Fibroblast of skin of right biceps (primary cell): ENCODE data around the gene PTGES3L.
A peak's percentile ranks its signal among the peaks of the same experiment; 100 is the strongest.
"Not testable (repeated sequence)": the region's sequence is repeated elsewhere in the genome, so short reads cannot be mapped to it uniquely, and the experiment has no call there.

Source experiments
- DNase-seq: peaks from one replicate; pipeline ENCODE4 v3.0.0-alpha.2; 2013

Gene PTGES3L

GRCh38 chr17:43014020-43014648, 34.3 kb upstream of the PTGES3L start:
- no peak for DNase-seq

DNA sequence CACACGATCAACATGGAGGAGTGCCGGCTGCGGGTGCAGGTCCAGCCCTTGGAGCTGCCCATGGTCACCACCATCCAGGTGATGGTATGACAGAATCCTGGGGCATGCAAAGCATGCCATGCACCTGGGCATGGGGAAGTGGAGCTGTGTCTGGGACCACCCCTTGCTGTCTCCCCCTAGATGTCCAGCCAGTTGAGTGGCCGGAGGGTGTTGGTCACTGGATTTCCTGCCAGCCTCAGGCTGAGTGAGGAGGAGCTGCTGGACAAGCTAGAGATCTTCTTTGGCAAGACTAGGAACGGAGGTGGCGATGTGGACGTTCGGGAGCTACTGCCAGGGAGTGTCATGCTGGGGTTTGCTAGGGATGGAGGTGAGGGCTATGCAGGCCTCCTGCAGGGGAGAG, 33.4 kb upstream of the PTGES3L start:
- DNase-seq = no peak

DNA sequence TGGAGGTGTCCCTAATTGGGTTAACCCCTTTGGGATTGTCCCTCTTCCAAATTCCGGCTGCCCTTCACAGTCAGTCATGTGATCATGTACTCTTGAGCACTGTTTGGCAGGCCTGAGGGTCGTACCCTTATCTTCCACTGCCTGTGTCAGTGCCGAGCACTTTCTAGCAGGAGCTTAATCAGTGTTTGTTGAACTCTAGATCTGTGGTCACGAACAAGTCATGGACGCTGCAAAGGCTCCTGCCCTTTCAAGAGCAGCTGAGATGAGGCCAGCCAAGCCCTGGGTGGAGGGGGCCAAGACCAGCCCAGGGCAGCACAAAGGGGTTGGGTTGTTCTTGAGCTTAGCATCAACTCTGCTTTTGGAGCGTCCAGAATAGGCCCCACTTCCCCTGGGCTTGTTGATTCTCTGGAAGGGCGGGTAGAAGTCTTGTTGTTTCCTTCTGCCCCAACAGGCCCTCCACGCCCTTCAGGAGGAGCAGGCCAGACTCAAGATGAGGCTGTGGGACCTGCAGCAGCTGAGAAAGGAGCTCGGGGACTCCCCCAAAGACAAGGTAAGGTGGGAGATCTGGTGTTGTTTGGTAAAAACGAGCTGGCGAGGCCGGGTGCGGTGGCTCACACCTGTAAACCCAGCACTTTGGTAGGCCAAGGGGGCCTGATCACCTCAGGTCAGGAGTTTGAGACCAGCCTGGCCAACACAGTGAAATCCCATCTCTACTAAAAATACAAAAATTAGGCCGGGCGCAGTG, 32.0 kb upstream of the PTGES3L start:
- no peak for DNase-seq

DNA sequence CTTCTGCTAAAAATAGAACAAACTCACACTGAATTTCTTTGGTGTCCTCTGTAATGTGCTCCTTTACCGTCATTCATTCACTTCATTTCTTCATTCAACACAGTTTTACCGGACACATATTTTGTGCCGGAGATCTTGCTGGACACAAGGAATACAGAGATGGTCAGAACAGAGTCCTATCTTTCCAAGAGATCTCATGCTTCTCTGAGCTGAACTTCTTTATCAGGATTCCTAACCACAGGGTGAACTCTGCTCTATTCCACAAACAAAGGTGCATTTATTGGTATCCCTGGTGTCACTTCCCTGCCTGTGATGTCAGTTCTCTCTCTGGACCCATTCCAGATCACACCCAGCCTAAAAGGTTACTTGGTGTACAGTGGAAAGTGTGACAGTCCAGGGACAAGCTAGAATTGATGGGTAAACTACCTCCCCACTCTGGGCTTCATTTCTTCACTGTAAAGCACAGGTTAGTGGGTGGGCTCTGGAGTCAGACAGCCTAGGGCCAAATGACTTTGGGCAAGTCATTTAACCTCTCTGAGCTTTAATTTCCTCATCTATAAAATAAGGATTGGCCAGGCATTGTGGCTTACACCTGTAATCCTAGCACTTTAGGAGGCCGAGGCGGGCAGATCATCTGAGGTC, 30.9 kb upstream of the PTGES3L start:
- DNase-seq = no peak

DNA sequence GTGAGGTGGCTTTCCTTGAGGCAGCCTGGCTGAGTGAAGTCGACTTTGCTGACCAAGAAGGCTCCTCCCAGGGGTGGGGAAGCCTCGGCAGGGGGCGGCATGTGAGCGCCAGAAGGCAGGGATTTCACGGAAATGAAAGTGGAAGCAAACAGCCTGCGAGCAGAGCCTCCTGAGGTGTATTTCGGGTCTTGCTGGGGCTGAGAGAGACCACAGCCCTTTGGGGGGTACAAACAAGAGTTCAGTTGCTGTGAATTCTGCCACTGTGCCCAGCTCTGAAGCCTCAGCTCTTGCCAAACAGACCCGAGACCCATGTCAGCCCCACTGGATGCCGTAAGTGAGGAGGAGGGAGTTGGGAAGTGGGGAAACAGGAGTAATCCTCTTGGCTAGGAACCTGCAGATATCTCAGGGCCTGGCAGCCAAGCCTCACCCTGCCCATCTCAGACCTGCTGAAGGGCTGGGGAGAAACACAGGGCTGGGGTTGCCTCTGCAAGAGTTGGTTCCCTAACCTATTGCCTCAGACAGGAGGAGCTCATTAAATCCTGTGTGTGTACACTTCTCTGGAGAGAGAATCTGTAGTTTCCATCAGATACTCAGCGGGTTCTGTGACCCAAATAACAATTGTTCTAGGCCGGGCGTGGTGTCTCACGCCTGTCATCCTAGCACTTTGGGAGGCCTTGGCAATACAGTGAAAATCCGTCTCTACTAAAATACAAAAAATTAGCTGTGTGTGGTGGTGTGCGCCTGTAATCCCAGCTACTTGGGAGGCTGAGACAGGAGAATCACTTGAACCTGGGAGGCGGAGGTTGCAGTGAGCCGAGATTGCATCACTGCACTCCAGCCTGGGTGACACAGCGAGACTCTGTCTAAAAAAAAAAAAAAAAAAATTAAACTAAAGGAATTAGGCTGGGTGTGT, 27.0 kb upstream of the PTGES3L start, which contains the start of gene IFI35:
IFI35 (plus strand) TSS at position 146 of the 913 bp plus-strand sequence; CDS start at position 310, 164 bp downstream.
- peak; percentile 79 for DNase-seq

DNA sequence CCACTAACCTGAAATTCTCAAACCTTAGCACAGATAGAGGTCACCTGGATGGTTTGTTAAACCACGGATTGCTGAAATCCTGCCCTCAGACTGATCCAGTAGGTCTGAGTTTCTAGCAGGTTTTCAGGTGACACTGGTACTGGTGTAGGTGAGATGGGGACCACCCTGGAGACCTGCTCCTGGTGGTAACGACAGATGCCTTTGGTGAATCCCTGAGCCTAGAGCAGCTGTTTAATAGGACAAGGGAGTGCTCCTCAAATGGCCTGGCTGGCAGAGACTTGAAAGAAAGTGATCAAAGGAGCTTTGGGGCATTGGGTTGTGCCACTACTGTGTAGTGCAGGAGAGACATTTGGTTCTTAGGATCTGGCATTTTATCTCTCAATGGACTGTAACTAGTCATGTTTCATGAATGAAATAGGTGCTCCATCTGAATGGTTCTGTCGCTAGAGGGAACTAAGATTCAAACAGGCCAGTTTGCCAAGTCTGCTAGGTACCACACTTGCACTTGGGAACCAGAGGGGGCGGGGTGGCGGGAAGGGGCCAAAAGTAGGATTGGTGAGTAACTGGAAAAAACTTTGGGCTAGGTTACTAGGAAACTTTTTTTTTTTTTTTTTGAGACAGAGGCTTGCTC, 23.8 kb upstream of the PTGES3L start:
- DNase-seq = peak; percentile 72

- DNase-seq = not testable (repeated sequence)
Measured at GRCh38 chr17:43000894-43001293, 21.0 kb upstream of the PTGES3L start.

DNA sequence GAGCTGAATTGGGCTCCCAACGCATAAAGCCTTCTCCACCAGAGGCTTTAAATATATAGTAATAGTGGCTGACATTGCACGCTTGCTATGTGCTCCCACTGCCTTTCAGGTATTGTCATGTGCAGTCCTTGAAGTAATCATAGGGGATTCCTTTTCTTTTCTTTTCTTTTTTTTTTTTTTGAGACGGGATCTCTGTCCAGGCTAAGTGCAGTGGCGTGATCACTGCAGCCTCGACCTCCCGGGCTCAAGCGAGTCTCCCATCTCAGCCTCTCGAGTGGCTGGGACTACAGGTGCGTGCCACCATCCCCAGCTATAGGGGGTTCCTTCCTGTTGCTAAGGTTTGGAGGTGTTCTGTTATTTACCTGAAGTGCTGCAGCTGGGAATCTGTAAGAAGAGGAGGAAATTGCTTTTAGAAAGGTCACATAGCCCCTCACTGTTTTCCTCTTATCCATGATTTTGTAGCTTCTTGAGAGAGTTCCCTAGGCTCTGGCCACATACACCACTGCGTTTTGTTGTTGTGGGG, 19.2 kb upstream of the PTGES3L start:
- DNase-seq = no peak

DNA sequence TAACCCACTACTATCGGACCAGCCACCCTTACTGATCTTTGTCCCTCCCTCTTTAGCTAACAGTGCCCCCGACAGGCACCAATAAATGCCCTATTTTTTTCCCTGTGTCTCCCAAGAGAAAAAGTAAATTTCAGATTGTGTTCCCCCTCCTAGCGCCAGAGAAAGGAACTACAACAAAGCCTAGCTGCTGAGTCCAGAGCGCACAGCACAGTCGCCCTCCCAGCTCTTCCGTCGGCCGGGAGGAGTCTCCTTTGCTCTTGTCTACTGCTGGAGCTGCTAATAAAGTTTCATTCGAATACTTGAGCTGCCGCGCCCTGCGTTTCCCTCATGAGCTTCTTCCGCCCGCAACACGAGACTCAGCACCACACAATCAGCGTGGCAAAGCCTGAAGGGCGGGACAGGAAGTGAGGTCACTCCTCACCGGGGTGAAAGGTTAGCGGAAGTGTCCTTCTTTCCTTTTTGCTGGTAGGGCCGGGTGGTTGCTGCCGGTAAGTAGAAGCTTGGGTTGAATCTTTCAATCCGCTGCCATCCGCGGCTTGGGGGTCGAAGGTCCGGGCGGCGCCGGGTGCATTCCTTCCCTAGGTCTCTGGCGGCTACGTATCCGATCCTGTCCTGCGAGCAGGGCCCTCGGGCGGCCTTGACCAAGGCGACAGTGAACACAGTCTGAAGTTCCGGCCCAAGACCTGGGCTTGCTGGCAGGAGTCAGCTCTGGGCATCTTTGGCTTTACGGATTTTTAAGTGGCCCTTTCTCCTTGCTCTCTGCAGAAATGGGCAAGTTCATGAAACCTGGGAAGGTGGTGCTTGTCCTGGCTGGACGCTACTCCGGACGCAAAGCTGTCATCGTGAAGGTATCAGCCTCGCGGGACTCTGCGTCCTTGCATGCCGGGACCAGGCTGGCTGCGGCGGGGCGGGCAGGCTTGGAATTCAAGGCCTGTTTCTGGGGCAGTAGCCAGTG, 18.4 kb upstream of the PTGES3L start, which contains the start of gene RPL27:
RPL27 (plus strand) TSS at position 436 of the 955 bp plus-strand sequence; CDS start at position 768, 332 bp downstream.
- peak; percentile 100 for DNase-seq

GRCh38 chr17:42997390-42997983, 17.6 kb upstream of the PTGES3L start:
- no peak for DNase-seq

GRCh38 chr17:42993913-42994312, 14.0 kb upstream of the PTGES3L start:
- not testable (repeated sequence) for DNase-seq

DNA sequence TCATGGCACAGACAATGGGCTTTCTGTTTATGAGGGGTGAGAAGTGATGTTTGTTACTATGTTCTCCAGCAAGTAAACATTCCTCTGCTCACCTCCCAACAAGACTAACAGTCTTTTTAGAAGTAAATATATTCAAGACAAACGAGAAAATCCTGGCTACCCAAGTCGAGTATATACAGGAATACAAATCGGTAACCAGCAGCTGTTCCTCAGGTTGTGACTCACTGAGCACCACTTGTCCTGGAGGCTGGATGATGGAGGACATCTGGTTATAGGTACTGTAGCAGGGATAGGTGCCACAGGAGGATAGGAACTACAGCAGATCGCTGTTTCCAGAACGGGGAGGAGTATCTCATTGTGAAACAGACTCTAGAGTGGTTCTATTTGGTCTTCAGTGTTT, 13.0 kb upstream of the PTGES3L start:
- DNase-seq = no peak

- no peak for DNase-seq
Measured at GRCh38 chr17:42991471-42991870, 11.6 kb upstream of the PTGES3L start.

DNA sequence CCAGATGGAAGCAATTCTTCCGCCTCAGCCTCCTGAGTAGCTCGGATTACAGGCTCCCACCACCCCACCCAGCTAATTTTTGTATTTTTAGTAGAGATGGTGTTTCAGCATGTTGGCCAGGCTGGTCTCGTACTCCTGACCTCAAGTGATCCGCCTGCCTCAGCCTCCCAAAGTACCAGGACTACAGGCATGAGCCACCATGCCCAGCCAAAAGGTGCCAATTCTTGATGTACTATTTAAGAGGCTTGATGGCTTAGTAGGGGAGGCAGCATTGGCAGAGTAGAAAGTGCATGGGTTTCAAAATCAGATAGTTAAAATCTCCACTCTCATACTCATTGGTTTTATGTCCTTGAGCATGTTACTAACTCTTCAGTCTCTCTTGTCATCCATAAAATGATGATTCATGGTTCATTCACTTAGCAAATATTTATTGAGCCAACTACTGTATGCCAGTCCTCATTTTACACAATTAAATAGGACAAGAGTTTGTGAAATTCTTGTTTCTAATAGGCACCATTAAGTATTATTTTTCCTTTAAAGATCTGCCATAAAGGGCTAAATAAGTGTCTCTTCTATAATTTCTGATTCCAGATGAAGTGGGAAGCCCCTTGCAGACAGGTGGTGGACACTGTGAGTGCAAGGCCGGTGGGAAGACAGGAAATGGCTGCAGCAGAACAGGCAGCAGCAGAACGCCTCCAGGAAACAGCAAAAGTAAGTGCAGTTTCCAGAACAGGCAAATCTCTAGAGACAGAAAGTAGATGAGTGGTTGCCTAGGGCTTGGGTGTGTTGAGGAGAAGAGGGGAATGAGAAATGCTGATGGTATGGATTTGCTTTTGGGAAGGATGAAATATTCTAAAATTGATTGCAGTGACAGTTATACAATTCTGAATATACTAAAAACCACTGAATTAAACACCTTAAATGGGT, 10.1 kb upstream of the PTGES3L start:
- DNase-seq = peak; percentile 69

DNA sequence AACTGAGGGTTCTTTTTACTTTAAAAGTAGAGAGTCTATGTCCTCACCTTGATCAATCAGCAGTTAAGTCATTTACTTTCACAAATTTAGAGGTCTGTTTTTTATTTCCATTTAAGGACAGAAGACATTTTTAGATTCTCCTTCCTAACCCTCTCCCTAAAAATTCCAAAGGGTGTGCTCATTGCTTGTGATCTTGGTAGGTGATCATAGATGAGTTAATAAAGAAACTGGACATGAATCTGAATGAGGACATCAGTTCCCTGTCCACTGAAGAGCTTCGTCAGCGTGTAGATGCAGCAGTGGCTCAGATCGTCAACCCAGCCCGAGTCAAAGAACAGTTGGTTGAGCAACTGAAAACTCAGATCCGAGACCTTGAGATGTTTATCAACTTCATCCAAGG, 9.3 kb upstream of the PTGES3L start:
- peak; percentile 31 for DNase-seq

GRCh38 chr17:42985225-42985624, 5.3 kb upstream of the PTGES3L start:
- no peak for DNase-seq

GRCh38 chr17:42982266-42982665, 2.4 kb upstream of the PTGES3L start:
- no peak for DNase-seq

GRCh38 chr17:42980766-42981397, 1.0 kb upstream of the PTGES3L start:
- DNase-seq = peak; percentile 43
